HG03175 (cell line): Measurements from ENCODE around the gene SLC22A7.
"Not testable (repeated sequence)": the region's sequence is repeated elsewhere in the genome, so short reads cannot be mapped to it uniquely, and the experiment has no call there.

Source experiments
- ATAC-seq: cut with Tn5 transposase; IDR thresholded peaks from one replicate; pipeline ENCODE4 v1.9.1; 2021; ENCODE audit warnings: mild to moderate bottlenecking, moderate library complexity; ENCODE audit not compliant: unreplicated experiment

SLC22A7 gene

GRCh38 chr6:43299338-43300293 is 1.6 kb downstream of the SLC22A7 start:
- ATAC-seq = no peak

- no peak for ATAC-seq
Measured at GRCh38 chr6:43301081-43301870, 3.2 kb downstream of the SLC22A7 start.

GRCh38 chr6:43302126-43302525 is 4.1 kb downstream of the SLC22A7 start:
- ATAC-seq = no peak

- ATAC-seq = not testable (repeated sequence)
Measured at GRCh38 chr6:43303006-43303405, 4.9 kb downstream of the SLC22A7 start.

GRCh38 chr6:43303751-43304331 is 5.8 kb downstream of the SLC22A7 start:
- no peak for ATAC-seq

- no peak for ATAC-seq
Measured at GRCh38 chr6:43304361-43304760, 6.3 kb downstream of the SLC22A7 start.

- no peak for ATAC-seq
Measured at GRCh38 chr6:43304882-43305281, 6.8 kb downstream of the SLC22A7 start.

GRCh38 chr6:43306086-43306485 is 8.0 kb downstream of the SLC22A7 start:
- no peak for ATAC-seq

- ATAC-seq = no peak
Measured at GRCh38 chr6:43307451-43308100, 9.5 kb downstream of the SLC22A7 start.

GRCh38 chr6:43308101-43308989 is 10.3 kb downstream of the SLC22A7 start, which contains the start of gene CRIP3:
Gene CRIP3, minus strand, starts transcription at chr6:43308826. Its CDS starts 34 bp downstream, at chr6:43308792.
- peak; percentile 59 for ATAC-seq

- no peak for ATAC-seq
Measured at GRCh38 chr6:43308990-43309477, 11.0 kb downstream of the SLC22A7 start.

GRCh38 chr6:43310134-43310533 is 12.1 kb downstream of the SLC22A7 start:
- no peak for ATAC-seq

- ATAC-seq = no peak
Measured at GRCh38 chr6:43310624-43311023, 12.6 kb downstream of the SLC22A7 start.

- no peak for ATAC-seq
Measured at GRCh38 chr6:43311666-43312065, 13.6 kb downstream of the SLC22A7 start.

GRCh38 chr6:43313813-43314212 is 15.8 kb downstream of the SLC22A7 start:
- ATAC-seq = no peak

- ATAC-seq = no peak
Measured at GRCh38 chr6:43318011-43318410, 20.0 kb downstream of the SLC22A7 start.

- no peak for ATAC-seq
Measured at GRCh38 chr6:43325876-43326275, 27.8 kb downstream of the SLC22A7 start.

GRCh38 chr6:43328528-43328927 is 30.5 kb downstream of the SLC22A7 start:
- no peak for ATAC-seq

- no peak for ATAC-seq
Measured at GRCh38 chr6:43331470-43331869, 33.4 kb downstream of the SLC22A7 start.

GRCh38 chr6:43331891-43332290 is 33.8 kb downstream of the SLC22A7 start:
- ATAC-seq = no peak
